Sigmoid colon (tissue), 7 donors: Measurements from ENCODE around the gene GPR15LG. TPM values are rescaled to one million over a fixed set of nuclear protein-coding genes. Genes with fewer than 3 reads are reported as not detected.
A peak's percentile ranks its signal among the peaks of the same experiment; 100 is the strongest.

Source experiments
- DNase-seq: peaks from one replicate; pipeline ENCODE4 v3.0.0-alpha.2; 2019
- H3K27ac ChIP-seq, 4 donors: fragments of 200-600 bp; sonication (generic); one replicate each; pipeline ENCODE4 v1.5.1; 2016 to 2019; ENCODE audit warnings: mild to moderate bottlenecking in 1 of 4
- H3K27me3 ChIP-seq, 3 donors: fragments of 200-600 bp; sonication (generic); one replicate each; pipeline ENCODE4 v1.5.1; 2019; ENCODE audit warnings: mild to moderate bottlenecking in 1 of 3
- H3K36me3 ChIP-seq, 4 donors: fragments of 200-600 bp; sonication (generic); one replicate each; pipeline ENCODE4 v1.5.1; 2016 to 2019
- H3K4me1 ChIP-seq, 4 donors: fragments of 200-600 bp; sonication (generic); one replicate each; pipeline ENCODE4 v1.5.1; 2017 to 2019
- H3K4me3 ChIP-seq, 4 donors: fragments of 200-600 bp; sonication (generic); one replicate each; pipeline ENCODE4 v1.5.1; 2017 to 2019; ENCODE audit warnings: mild to moderate bottlenecking in 2 of 4, moderate library complexity in 1 of 4
- H3K9me3 ChIP-seq, 4 donors: fragments of 200-600 bp in 3 of 4; sonication (generic) in 3 of 4; one replicate each; pipeline versions ENCODE4 v1.5.1 to v1.6.1; 2013 to 2019
- CTCF ChIP-seq, 4 experiments: fragments of 450-650 bp in 3 of 4; fragments of 200-600 bp in 1 of 4; IDR thresholded peaks; one replicate each; pipeline ENCODE4 v1.5.1; 2016 to 2019; ENCODE audit warnings: antibody characterized with exemption in 4 of 4, mild to moderate bottlenecking in 3 of 4, moderate library complexity in 2 of 4
- EP300 ChIP-seq, 4 donors: sonication (generic); formaldehyde crosslinking; IDR thresholded peaks; one replicate each; pipeline ENCODE4 v1.6.1; 2017; ENCODE audit warnings: antibody characterized with exemption in 4 of 4
- POLR2A ChIP-seq, 2 donors: fragments of 450-650 bp; IDR thresholded peaks; one replicate each; pipeline ENCODE4 v1.6.1; 2016; ENCODE audit warnings: antibody characterized with exemption in 2 of 2, mild to moderate bottlenecking in 2 of 2, moderate library complexity in 2 of 2
- POLR2AphosphoS5 ChIP-seq, 4 donors: sonication (generic); formaldehyde crosslinking; IDR thresholded peaks; one replicate each; pipeline ENCODE4 v1.6.1; 2017; ENCODE audit warnings: antibody characterized with exemption in 4 of 4
- WGBS, 2 donors: extraction: QIAGEN DNeasy Blood & Tissue Kit; methylation state at CpG; one replicate each; pipeline ENCODE4 v1.1.7; 2013; 5-methylcytosine and 5-hydroxymethylcytosine counted together
- intact Hi-C: fragments of 100-400 bp; cut with DNase I; formaldehyde crosslinking; loops from one replicate; pipeline ENCODE4 v1.15.1; 2023
- polyA plus RNA-seq, 3 donors: library from polyadenylated mRNA; stranded (reverse); fragments of 200-250 nt; gene quantifications; one replicate each; pipeline ENCODE4 v1.2.3, GENCODE V29; 2013
- total RNA-seq, 4 donors: library from RNA; depleted of rRNA; stranded (reverse); fragments of >200 nt; gene quantifications; one replicate each; pipeline ENCODE4 v1.1.0, GENCODE V29; 2016
- donor health status: healthy with polysubstance abuse.
- donor health status: Bipolar disorder and iron deficiency.
- donor health status: healthy.

The GPR15LG gene
- total and polyA plus RNA-seq, 7 donors, result 293 to 652 (median 324) TPM; not detected in 4

- TF ChIP-seq POLR2A (IDR thresholded peaks at IDR 0.05) (no peak), POLR2AphosphoS5 (IDR thresholded peaks at IDR 0.05) (no peak), CTCF (IDR thresholded peaks at IDR 0.05) (no peak), EP300 (IDR thresholded peaks at IDR 0.05) (no peak)
- peak; percentile 36 for DNase-seq
- H3K4me1 ChIP-seq, result peaks cover 0 to 42% (median 33%) of the 10 kb centered on the region in 4 donors
- peaks cover 0 to 44% (median 14%) of the 10 kb centered on the region in 3 donors for H3K27me3 ChIP-seq
- H3K9me3 ChIP-seq, result no peaks in the 10 kb centered on the region
- no peaks in the 10 kb centered on the region for H3K36me3 ChIP-seq
- no peak overlapping the region for H3K4me3 ChIP-seq
- 79 to 92% methylated on average over 2 of the region's 2 CpGs for WGBS, 2 donors
- intact Hi-C loops, result no loop called here
- H3K27ac ChIP-seq, result no peak overlapping the region
These were observed 19.7 kb downstream of the GPR15LG start for GRCh38 chr10:84193327-84193726.

- DNase-seq, result peak; percentile 33
- intact Hi-C loops, result no loop called here
- Histone ChIP-seq H3K4me1 (peaks cover 0 to 42% (median 33%) of the 10 kb centered on the region in 4 donors), H3K27me3 (peaks cover 0 to 44% (median 14%) of the 10 kb centered on the region in 3 donors), H3K36me3 (no peaks in the 10 kb centered on the region), H3K4me3 (peak overlapping the region; percentile 16 to 57 (median 46)), H3K27ac (no peak overlapping the region), H3K9me3 (no peaks in the 10 kb centered on the region)
- WGBS, 2 donors, result 16 to 33% methylated on average over 5 of the region's 5 CpGs
- TF ChIP-seq CTCF (IDR thresholded peaks at IDR 0.05) (no peak), POLR2A (IDR thresholded peaks at IDR 0.05) (no peak), EP300 (IDR thresholded peaks at IDR 0.05) (no peak), POLR2AphosphoS5 (IDR thresholded peaks at IDR 0.05) (no peak)
These were observed 20.3 kb downstream of the GPR15LG start for GRCh38 chr10:84193846-84194423.

DNA sequence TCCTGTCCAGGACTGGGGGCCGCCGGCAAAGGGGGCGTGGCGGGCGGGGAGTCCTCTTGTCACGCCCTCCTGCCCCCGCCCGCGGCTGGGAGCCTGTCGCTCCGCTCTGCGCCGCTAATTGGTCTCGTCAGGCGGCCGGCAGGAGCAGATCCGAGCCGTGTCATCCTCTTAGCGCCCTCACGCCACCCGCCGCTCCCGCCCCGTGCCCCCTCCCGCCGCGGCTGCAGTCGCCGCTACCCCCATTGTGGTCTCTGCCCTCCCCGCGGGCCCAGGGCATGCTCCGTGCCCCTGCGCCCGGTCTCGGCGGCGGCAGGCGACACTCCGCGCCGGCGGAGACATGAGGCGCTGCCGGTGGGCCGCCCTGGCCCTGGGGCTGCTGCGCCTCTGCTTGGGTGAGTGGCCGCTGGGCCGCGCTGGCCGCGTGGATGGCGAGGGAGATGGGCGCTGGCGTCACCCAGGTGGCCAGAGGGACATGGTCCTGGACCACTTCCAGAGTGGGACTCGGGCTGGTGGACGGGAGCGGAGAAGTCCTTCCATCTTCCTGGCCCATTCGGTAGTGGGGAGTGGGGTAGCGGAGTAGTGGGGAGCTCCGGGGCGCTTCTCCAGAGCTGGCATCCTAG lies 20.9 kb downstream of the GPR15LG start, which contains the start of gene CDHR1:
Gene CDHR1 (plus strand): TSS at position 114 of the 620 bp plus-strand sequence. CDS start 224 bp downstream, at position 338.
- H3K4me1 ChIP-seq, result peaks cover 0 to 42% (median 33%) of the 10 kb centered on the region in 4 donors
- WGBS, 2 donors, result 1% methylated on average over 61 of the region's 61 CpGs
- intact Hi-C loops, result no loop called here

DNA sequence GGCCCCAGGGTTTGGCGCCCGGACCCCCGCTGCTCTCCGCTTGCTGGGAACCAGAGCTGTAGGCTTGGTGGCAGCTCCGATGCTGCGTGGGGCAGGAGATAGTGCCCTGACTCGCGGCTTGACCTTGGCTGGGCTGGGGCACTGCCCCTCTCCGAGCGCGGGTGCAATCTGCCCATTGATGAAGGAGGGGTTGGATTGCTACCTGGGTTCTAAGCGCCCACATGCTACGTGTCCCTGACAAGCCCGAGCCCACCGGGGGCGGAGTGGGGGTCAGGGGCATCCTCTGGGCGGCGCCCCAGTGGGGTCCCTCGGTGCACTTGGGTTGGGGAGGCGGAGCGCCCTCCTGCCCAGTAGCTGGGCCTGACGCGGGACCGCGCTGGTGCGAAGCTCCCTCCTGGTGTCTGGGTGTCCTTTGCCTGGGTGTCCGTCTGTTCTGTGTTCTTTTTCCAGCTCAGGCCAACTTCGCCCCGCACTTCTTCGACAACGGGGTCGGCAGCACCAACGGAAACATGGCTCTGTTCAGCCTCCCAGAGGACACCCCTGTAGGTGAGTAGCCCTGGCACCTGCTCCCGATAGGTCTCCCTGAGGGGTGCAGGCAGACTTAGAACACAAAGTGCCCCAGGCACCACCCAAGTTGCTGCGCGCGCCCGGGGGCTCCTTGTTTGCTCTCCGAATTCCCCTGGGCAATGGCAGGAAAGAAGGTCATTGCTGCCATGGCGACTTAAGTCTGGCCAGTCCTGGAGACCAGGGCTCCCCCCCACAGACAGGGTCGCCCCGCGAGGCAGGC lies 21.6 kb downstream of the GPR15LG start:
- Histone ChIP-seq H3K36me3 (no peaks in the 10 kb centered on the region), H3K27me3 (peaks cover 0 to 41% (median 14%) of the 10 kb centered on the region in 3 donors), H3K9me3 (no peaks in the 10 kb centered on the region), H3K27ac (no peak overlapping the region), H3K4me1 (peaks cover 0 to 42% (median 33%) of the 10 kb centered on the region in 4 donors), H3K4me3 (peak overlapping the region in 3 of 4 donors; percentile 43 to 57 (median 50))
- WGBS, 2 donors, result 5 to 22% methylated on average over 43 of the region's 43 CpGs
- DNase-seq, result peak; percentile 38
- intact Hi-C loops, result no loop called here
- TF ChIP-seq POLR2AphosphoS5 (IDR thresholded peaks at IDR 0.05) (no peak), CTCF (IDR thresholded peaks at IDR 0.05) (no peak), POLR2A (IDR thresholded peaks at IDR 0.05) (no peak), EP300 (IDR thresholded peaks at IDR 0.05) (no peak)

More for the DNA sequence above, 20.9 kb downstream of the GPR15LG start, which contains the start of gene CDHR1:
- Histone ChIP-seq H3K27ac (no peak within 1 kb of the TSS), H3K9me3 (no peaks in the 10 kb centered on the region), H3K4me3 (peak within 1 kb of the TSS; percentile 16 to 57 (median 46)), H3K36me3 (no peaks in the 10 kb centered on the region), H3K27me3 (peaks cover 0 to 44% (median 14%) of the 10 kb centered on the region in 3 donors)
- TF ChIP-seq POLR2A (IDR thresholded peaks at IDR 0.05) (no peak), POLR2AphosphoS5 (IDR thresholded peaks at IDR 0.05) (no peak), CTCF (IDR thresholded peaks at IDR 0.05) (no peak)
- DNase-seq, result peak; percentile 60
